H1 (cell line): ENCODE data around the gene FARS2. TPM values are rescaled to one million over a fixed set of nuclear protein-coding genes. Genes with fewer than 3 reads are reported as not detected.

ENCODE experiments used
- CTCF ChIA-PET: fragments of 300-600 bp; sonication (Branson Sonifier 250); formaldehyde crosslinking; loops from one replicate; lab custom pipeline; 2021; ENCODE audit not compliant: partially characterized antibody; lab: Charles Lee
- POLR2A ChIA-PET: fragments of 300-600 bp; sonication (Branson Sonifier 250); formaldehyde crosslinking; loops from one replicate; lab custom pipeline; 2021; ENCODE audit warnings: inconsistent platforms; ENCODE audit not compliant: partially characterized antibody; lab: Charles Lee
- DNase-seq, 2 experiments: peaks; one replicate each; pipeline versions ENCODE4 v3.0.0 to v3.0.0-alpha.2; 2010 to 2022; ENCODE audit warnings: low spot score in 2 of 2, low read depth in 1 of 2, mixed read lengths in 1 of 2
- FAIRE-seq: peaks from 2 replicates; lab custom pipeline; 2011; peaks lifted over from hg19 to GRCh38; lab: Jason Lieb, UNC
- H2AFZ ChIP-seq: 2 replicates; pipeline ENCODE4 v1.8.1; 2012; ENCODE audit warnings: low read length, inconsistent platforms
- H2AK5ac ChIP-seq: 2 replicates; pipeline ENCODE4 v1.6.1; 2013; ENCODE audit warnings: low read depth, low read length
- H2BK120ac ChIP-seq: replicated peaks from 2 replicates; pipeline ENCODE3; 2013; ENCODE audit warnings: low read depth, low read length, inconsistent platforms
- H2BK12ac ChIP-seq: 2 replicates; pipeline ENCODE4 v1.6.1; 2013; ENCODE audit warnings: low read depth, low read length
- H2BK15ac ChIP-seq: 2 replicates; pipeline ENCODE4 v1.6.1; 2013; ENCODE audit warnings: low read length
- H2BK20ac ChIP-seq: 2 replicates; pipeline ENCODE4 v1.6.1; 2013; ENCODE audit warnings: low read length
- H2BK5ac ChIP-seq: 2 replicates; pipeline ENCODE4 v1.6.1; 2013; ENCODE audit warnings: low read depth, low read length
- H3K14ac ChIP-seq: 2 replicates; pipeline ENCODE4 v1.6.1; 2013; ENCODE audit warnings: inconsistent platforms; ENCODE audit not compliant: insufficient read length
- H3K18ac ChIP-seq: 2 replicates; pipeline ENCODE4 v1.6.1; 2013; ENCODE audit warnings: low read length; ENCODE audit errors: extremely low read depth
- H3K23ac ChIP-seq: 2 replicates; pipeline ENCODE4 v1.6.1; 2013; ENCODE audit warnings: inconsistent platforms; ENCODE audit not compliant: insufficient read length
- H3K23me2 ChIP-seq: 2 replicates; pipeline ENCODE4 v1.6.1; 2013; ENCODE audit warnings: low read depth, low read length
- H3K27ac ChIP-seq: 2 replicates; pipeline ENCODE4 v1.6.1; 2011; ENCODE audit warnings: low read depth, low read length, inconsistent platforms
- H3K27me3 ChIP-seq, 4 experiments: replicated peaks in 1 of 4; 1 replicate in 1 of 4; 2 replicates in 3 of 4; pipeline versions ENCODE4 v1.6.1 to v1.8.1; 2011 to 2013; ENCODE audit warnings: low read length in 3 of 4, mild to moderate bottlenecking in 3 of 4, inconsistent platforms in 2 of 4, mixed read lengths in 2 of 4, moderate library complexity in 1 of 4; ENCODE audit not compliant: control insufficient read depth in 3 of 4, insufficient read depth in 3 of 4; ENCODE audit errors: extremely low read depth in 1 of 4
- H3K36me3 ChIP-seq, 4 experiments: 2 replicates each; pipeline versions ENCODE4 v1.6.1 to v1.8.1; 2011 to 2013; ENCODE audit warnings: mild to moderate bottlenecking in 4 of 4, low read length in 3 of 4, moderate library complexity in 2 of 4, control low read depth in 1 of 4, inconsistent platforms in 1 of 4; ENCODE audit not compliant: insufficient read depth in 4 of 4, control insufficient read depth in 2 of 4
- H3K4ac ChIP-seq: replicated peaks from 2 replicates; pipeline ENCODE3; 2013; ENCODE audit warnings: low read length, low read depth, mixed read lengths, inconsistent platforms; ENCODE audit not compliant: insufficient read length
- H3K4me1 ChIP-seq, 4 experiments: replicated peaks in 1 of 4; 1 replicate in 1 of 4; 2 replicates in 3 of 4; pipeline versions ENCODE4 v1.6.1 to v1.8.1; 2011 to 2013; ENCODE audit warnings: low read length in 3 of 4, inconsistent platforms in 2 of 4, mixed read lengths in 1 of 4; ENCODE audit not compliant: insufficient read depth in 4 of 4, control insufficient read depth in 3 of 4
- H3K4me2 ChIP-seq, 2 experiments: 2 replicates each; pipeline versions ENCODE4 v1.6.1 to v1.8.1; 2011 to 2013; ENCODE audit warnings: low read depth in 2 of 2, low read length in 2 of 2, control low read depth in 1 of 2, inconsistent platforms in 1 of 2, mild to moderate bottlenecking in 1 of 2; ENCODE audit not compliant: insufficient read depth in 1 of 2
- H3K4me3 ChIP-seq, 4 experiments: fragments of 200-600, 300-600 bp in 1 of 4; sonication (generic), shearing (Covaris generic), sonication (Bioruptor Twin) in 1 of 4; 2 replicates each; pipeline versions ENCODE4 v1.5.1 to v1.8.1; 2011 to 2016; ENCODE audit warnings: low read length in 4 of 4, low read depth in 3 of 4, control low read depth in 2 of 4, inconsistent platforms in 2 of 4, mild to moderate bottlenecking in 2 of 4, mixed read lengths in 1 of 4, moderate library complexity in 1 of 4; ENCODE audit not compliant: insufficient read depth in 2 of 4; ENCODE audit errors: extremely low read depth in 1 of 4
- H3K56ac ChIP-seq: replicated peaks from 2 replicates; pipeline ENCODE3; 2013; ENCODE audit warnings: low read depth, mild to moderate bottlenecking, mixed read lengths, low read length, inconsistent platforms; ENCODE audit not compliant: insufficient read length
- H3K79me1 ChIP-seq: 2 replicates; pipeline ENCODE4 v1.6.1; 2013; ENCODE audit warnings: low read depth, low read length, control low read depth
- H3K79me2 ChIP-seq, 2 experiments: 2 replicates each; pipeline versions ENCODE4 v1.6.1 to v1.8.1; 2012 to 2013; ENCODE audit warnings: low read length in 2 of 2, mild to moderate bottlenecking in 2 of 2, inconsistent platforms in 1 of 2; ENCODE audit not compliant: insufficient read depth in 2 of 2, control insufficient read depth in 1 of 2
- H3K9ac ChIP-seq, 4 experiments: replicated peaks in 1 of 4; 1 replicate in 1 of 4; 2 replicates in 3 of 4; pipeline versions ENCODE4 v1.6.1 to v1.8.1; 2011 to 2013; ENCODE audit warnings: low read depth in 3 of 4, low read length in 3 of 4, control low read depth in 2 of 4, mild to moderate bottlenecking in 2 of 4, moderate library complexity in 2 of 4, inconsistent platforms in 1 of 4; ENCODE audit errors: extremely low read depth in 1 of 4
- H3K9me3 ChIP-seq, 2 experiments: 2 replicates each; pipeline versions ENCODE4 v1.6.1 to v1.8.1; 2012 to 2013; ENCODE audit warnings: mild to moderate bottlenecking in 2 of 2, moderate library complexity in 2 of 2, control low read depth in 1 of 2, inconsistent platforms in 1 of 2, low read depth in 1 of 2, low read length in 1 of 2, mixed read lengths in 1 of 2; ENCODE audit not compliant: insufficient read depth in 2 of 2
- H4K20me1 ChIP-seq, 2 experiments: replicated peaks in 1 of 2; 2 replicates each; pipeline versions ENCODE3 to v1.8.1; 2011 to 2013; ENCODE audit warnings: inconsistent platforms in 2 of 2, low read length in 2 of 2, mild to moderate bottlenecking in 1 of 2; ENCODE audit not compliant: insufficient read depth in 2 of 2, control insufficient read depth in 1 of 2
- H4K5ac ChIP-seq: 2 replicates; pipeline ENCODE4 v1.6.1; 2013; ENCODE audit warnings: low read length, low read depth, mixed read lengths, inconsistent platforms; ENCODE audit not compliant: insufficient read length
- H4K8ac ChIP-seq: 2 replicates; pipeline ENCODE4 v1.8.0; 2013; ENCODE audit warnings: mild to moderate bottlenecking, moderate library complexity, low read length, inconsistent platforms; ENCODE audit not compliant: insufficient read depth; ENCODE audit errors: extremely low read depth
- H4K91ac ChIP-seq: replicated peaks from 2 replicates; pipeline ENCODE3; 2013; ENCODE audit warnings: low read length, mixed read lengths, inconsistent platforms; ENCODE audit not compliant: insufficient read length
- MAFK ChIP-seq: IDR thresholded peaks from 2 replicates; pipeline ENCODE4 v1.6.1; 2012; ENCODE audit warnings: low read depth, mild to moderate bottlenecking, improper control_type of control experiment, low read length
- MAX ChIP-seq: IDR thresholded peaks from 2 replicates; pipeline ENCODE4 v1.6.1; 2012; ENCODE audit warnings: inconsistent platforms
- RBBP5 ChIP-seq: IDR thresholded peaks from 2 replicates; pipeline ENCODE4 v1.7.1; 2012; ENCODE audit warnings: low read depth, mild to moderate bottlenecking, inconsistent platforms, low read length, moderate library complexity, borderline replicate concordance
- RNF2 ChIP-seq: fragments of 200-900, 300-1000 bp; sonication (generic); IDR thresholded peaks from 2 replicates; pipeline ENCODE4 v1.7.1; 2016; ENCODE audit warnings: borderline replicate concordance, low read depth, mild to moderate bottlenecking, antibody characterized with exemption, low read length; ENCODE audit not compliant: poor library complexity, severe bottlenecking; ENCODE audit errors: missing control alignments
- WGBS, 2 experiments: shearing (Covaris generic) in 1 of 2; methylation state at CpG; one replicate each; pipeline versions ENCODE4 v1.1.6 to v1.1.7; 2013 to 2015; ENCODE audit warnings: low lambda C conversion rate in 2 of 2, mixed read lengths in 2 of 2, inconsistent platforms in 1 of 2, low coverage in 1 of 2, missing lambda C conversion rate in 1 of 2; ENCODE audit not compliant: insufficient replicate concordance in 2 of 2, insufficient coverage in 1 of 2, insufficient read length in 1 of 2; ENCODE audit errors: extremely low coverage in 1 of 2, missing lambda C conversion rate in 1 of 2; 5-methylcytosine and 5-hydroxymethylcytosine counted together
- polyA plus RNA-seq, 7 experiments: library from polyadenylated mRNA; depleted of rRNA in 3 of 7; stranded (reverse) in 5 of 7; unstranded in 2 of 7; fragments of >200 nt in 5 of 7; fragments of 200-250 nt in 2 of 7; gene quantifications; 1 replicate in 5 of 7; 2 replicates in 1 of 7; 4 replicates in 1 of 7; pipeline versions ENCODE4 v1.2.1 to v1.2.3, GENCODE V29; 2011 to 2013; ENCODE audit warnings: missing spikeins in 2 of 7, mixed read lengths in 2 of 7
- total RNA-seq: library from RNA; stranded (reverse); fragmentation: NEBNext Ultra II Directional; extraction: Animal tissue kit (Norgen Biotek cat#: 25700); gene quantifications from 2 replicates; pipeline ENCODE4 v1.2.1, GENCODE V29; 2021

Gene FARS2
- total and polyA plus RNA-seq, 2 of the 8 experiments (the other 6 are each of a cell fraction or from before 2014, with no cell fraction given): 11.7 to 14.4 TPM

DNA sequence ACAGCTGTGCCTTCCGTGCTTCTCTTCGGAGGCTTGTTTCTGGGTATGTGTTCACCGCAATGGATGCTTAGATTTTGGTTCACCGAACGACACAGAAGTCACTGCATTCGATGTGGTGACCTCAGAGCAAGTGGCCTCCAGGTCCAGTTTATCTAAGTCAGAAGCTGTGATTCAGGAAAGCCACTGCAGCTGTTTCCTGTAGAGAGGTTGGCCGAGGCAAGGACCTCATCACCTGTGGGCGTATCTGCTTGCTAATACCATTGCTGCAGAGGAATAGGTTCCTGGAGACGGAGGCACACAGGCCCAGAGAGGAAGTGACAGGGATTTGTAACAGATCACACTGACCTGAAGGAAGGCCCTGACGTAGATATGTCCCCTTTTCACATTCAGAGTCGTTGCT is 82.7 kb downstream of the FARS2 start:
- CTCF ChIA-PET: interaction anchor here (1.4 kb wide), 1 partner anchor 11 kb away, joined by 3 read pairs; no protein-coding TSS in a partner anchor
- H3K4me3 ChIP-seq: no peak overlapping the region
- POLR2A ChIA-PET: no interaction called here
- no peak overlapping the region for H3K14ac ChIP-seq
- H2AK5ac ChIP-seq: no peak overlapping the region
- H4K20me1 ChIP-seq: peaks cover 0 to 1% of the 10 kb centered on the region in 2 experiments
- no peaks in the 10 kb centered on the region; the same call in 1 of the 2 replicates for H3K79me1 ChIP-seq
- no peak overlapping the region for H4K91ac ChIP-seq
- no peaks in the 10 kb centered on the region for H3K36me3 ChIP-seq
- no peak overlapping the region for H2BK15ac ChIP-seq
- H3K4me2 ChIP-seq: no peak overlapping the region
- no peak overlapping the region for H2BK5ac ChIP-seq
- no peaks in the 10 kb centered on the region for H3K79me2 ChIP-seq
- H3K23ac ChIP-seq: no peak overlapping the region
- FAIRE-seq: no peak
- no peaks in the 10 kb centered on the region for H3K27me3 ChIP-seq
- H2AFZ ChIP-seq: no peak overlapping the region
- H3K18ac ChIP-seq: no peak overlapping the region
- H3K23me2 ChIP-seq: no peaks in the 10 kb centered on the region
- 85% methylated on average over 11 of the region's 11 CpGs; no CpG with 5 or more reads in 1 of the 2 experiments for WGBS, 2 experiments
- no peak overlapping the region for H3K56ac ChIP-seq
- no peak overlapping the region for H3K4ac ChIP-seq
- H3K9me3 ChIP-seq: no peaks in the 10 kb centered on the region
- H2BK120ac ChIP-seq: no peak overlapping the region
- H2BK20ac ChIP-seq: no peak overlapping the region
- no peak overlapping the region for H3K27ac ChIP-seq
- no peak overlapping the region for H2BK12ac ChIP-seq
- TF ChIP-seq MAX: no peak
- TF ChIP-seq RBBP5: no peak
- no peak for TF ChIP-seq RNF2
- no peak for TF ChIP-seq MAFK
- H3K4me1 ChIP-seq: no peaks in the 10 kb centered on the region
- no peak overlapping the region for H4K5ac ChIP-seq
- no peak overlapping the region for H3K9ac ChIP-seq
- no peak for DNase-seq
- no peak overlapping the region for H4K8ac ChIP-seq
